Stimulated activated CD4-positive, alpha-beta T cell treated with anti-CD3 and anti-CD28 coated beads, Interleukin-2, amount 100 ng/mL, for 24 hours (primary cell): ENCODE data around the gene C5orf63.
"Not testable (repeated sequence)": the region's sequence is repeated elsewhere in the genome, so short reads cannot be mapped to it uniquely, and the experiment has no call there.

Experiments
- DNase-seq, 2 donors: peaks; one replicate each; pipeline ENCODE4 v3.0.0-alpha.2; 2020

C5orf63 gene

GRCh38 chr5:127005282-127005681 lies 68.0 kb downstream of the C5orf63 start:
- not testable (repeated sequence) for DNase-seq

GRCh38 chr5:127004721-127005120 lies 68.6 kb downstream of the C5orf63 start:
- no peak for DNase-seq

- no peak for DNase-seq
Measured at GRCh38 chr5:127003798-127004495, 69.4 kb downstream of the C5orf63 start.

DNA sequence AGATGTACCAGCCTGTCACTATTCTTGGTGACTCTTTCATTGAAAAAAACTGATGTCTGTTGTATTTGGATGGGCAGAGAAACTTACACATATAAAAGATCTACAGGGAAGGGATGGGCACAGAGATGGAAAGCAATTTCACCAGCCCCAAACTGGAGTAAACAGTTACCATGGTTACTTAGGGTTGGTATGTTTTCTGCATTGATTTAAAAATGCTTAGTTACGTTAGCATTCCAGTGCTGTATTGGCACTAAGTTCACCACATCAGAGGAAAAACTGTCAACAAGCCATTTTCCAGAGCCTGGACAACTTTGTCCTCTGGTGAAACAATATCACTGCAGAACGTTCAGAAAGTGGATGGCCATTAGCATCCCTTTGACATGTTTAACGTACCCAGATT lies 70.9 kb downstream of the C5orf63 start:
- DNase-seq: no peak

DNA sequence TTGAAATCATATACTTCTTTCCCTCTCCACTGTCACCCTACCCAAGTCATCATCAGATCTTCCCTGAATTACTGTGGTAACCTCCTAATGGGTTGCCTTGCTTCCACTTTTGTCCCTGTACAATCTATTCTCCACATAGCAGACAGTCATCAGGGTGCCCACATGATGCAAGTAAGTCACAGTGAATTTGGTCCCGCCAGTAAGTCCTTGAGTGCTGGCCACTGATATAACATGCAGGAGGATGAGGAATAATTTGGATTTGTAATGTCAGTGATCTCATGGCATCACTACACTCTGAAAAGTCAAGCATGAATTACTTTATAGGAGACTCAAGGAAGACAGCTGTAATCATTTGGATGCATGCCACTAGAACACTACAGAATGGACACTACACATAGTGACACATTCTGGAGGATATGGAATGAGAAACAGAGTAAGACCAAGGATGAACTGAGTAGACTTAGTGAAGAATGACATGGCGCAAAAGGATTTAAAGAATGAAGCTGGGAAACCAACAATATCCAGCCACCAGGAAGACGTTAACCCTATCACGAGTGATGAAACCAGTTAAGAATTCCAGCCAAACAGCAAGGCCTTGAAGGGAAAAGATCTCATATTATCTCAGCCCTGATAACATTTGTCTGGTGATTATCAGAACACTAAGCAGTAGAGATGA lies 71.5 kb downstream of the C5orf63 start:
- DNase-seq: no peak
